T47D (cell line): Measurements from ENCODE around the gene ZNF428.

Experiments used
- DNase-seq, 2 experiments: peaks; one replicate each; pipeline versions ENCODE4 v3.0.0 to v3.0.0-alpha.2; 2011 to 2012; ENCODE audit warnings: low read depth in 1 of 2, low spot score in 1 of 2
- JUND ChIP-seq: IDR thresholded peaks from 2 replicates; pipeline ENCODE4 v1.6.1; 2012; ENCODE audit warnings: low read depth
- in situ Hi-C: cut with HindIII; loops from 2 replicates; pipeline ENCODE4 v1.10.0; 2016; ENCODE audit warnings: low sequenced_read_pairs, low pct_unique_long_range_greater_than_20kb

The ZNF428 gene

DNA sequence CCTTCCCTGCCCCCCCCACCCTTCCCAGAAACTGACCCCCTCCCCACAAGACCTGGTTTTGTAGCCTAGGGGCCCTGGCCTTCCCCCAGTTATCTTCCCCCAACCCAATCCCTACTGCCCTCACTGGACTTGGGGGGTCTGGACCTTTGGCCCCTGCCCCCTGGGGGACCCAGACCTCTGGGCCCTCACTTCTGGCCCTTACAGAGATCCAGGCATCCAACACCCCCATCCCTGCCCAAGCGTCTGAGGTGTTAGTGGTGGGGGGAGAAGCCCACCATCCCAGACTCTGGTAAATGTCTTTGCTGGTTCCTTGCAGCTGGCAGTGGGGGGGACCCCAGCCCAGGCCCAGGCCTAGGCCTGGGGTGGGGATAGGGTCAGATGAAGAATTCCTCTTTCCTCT, 3.5 kb upstream of the ZNF428 start:
- no peak for DNase-seq
- in situ Hi-C loops = no loop called here
- no peak for TF ChIP-seq JUND

DNA sequence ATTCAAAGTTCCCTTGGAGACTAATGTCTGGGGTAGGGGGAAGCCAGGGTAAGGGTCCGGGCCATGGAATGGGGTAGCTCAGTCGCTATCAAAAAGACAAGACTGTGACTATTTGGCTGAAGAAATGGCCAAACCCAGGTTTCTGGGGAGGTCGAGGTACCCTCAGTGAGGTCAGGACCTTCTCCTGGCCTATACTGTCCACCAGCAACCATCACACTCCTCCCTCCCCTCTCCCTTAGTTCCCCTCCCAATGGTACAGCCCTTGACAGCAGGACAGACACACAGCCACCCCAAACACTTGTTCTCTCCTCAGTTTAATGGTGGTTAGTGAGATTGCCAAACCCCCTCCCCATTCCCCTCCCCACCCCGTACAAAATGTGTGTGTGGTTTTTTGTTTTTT, 2.6 kb upstream of the ZNF428 start:
- in situ Hi-C loops = no loop called here
- TF ChIP-seq JUND = no peak
- no peak for DNase-seq

DNA sequence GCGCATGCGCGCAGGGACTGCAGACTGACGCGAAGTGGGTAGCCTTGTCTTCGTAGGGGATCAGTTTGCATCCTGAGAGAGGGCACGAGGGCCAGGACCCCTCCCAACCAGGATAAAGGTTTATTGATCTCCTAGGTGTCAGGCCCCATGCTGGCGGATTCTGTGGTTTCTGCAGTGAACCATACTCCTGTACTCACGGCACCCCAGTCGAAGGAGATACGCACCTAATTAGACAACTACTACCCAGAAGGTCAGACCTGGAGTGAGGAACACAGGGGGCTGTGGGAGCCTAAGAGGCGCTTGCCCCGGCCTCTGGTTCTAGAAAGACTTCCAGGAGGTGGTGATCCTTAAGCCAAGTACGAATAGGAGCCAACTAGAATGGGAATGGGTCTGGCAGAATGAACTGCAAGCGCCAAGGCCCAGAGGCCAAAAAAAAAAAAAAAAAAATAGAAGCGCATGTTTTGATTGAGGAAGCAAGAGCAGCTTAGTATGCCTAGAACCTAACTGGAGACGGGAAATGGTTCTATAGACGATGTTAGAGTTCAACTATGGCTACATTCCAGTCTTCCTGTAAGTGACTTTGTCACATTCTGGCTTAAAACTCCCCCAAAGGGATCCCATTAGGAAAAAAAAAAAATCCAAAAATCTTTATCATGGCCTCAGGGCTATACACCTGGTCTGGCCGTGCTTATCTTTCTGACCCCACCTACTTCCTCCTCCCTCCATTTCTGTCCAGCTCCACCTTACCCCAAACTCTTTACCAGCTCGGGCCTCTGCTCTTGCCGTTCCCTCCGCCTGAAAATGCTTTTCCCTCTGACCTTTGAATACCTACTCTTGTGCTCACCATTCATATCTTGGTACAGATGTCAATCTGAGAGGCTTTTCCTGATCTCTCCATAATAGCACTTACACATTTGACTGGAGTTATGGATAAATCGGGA, 902 bp upstream of the ZNF428 start:
- no peak for TF ChIP-seq JUND
- DNase-seq = no peak
- in situ Hi-C loops = no loop called here

DNA sequence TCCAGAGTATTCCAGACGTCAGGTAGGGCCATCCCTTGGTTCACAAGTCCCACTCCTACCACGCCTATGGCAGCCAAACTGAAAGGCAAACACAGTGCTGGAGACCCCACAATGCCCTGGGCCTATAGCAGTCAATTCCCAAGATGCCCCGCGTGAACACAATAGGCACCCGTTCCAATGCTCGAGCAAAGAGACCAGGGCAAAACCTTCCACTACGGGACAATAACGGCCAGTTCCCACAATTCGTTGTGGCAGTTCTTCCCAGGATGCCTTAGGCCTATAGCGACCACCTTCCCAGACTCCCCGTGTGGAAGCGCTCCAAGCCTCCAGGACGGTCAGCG, 538 bp downstream of the ZNF428 start:
- DNase-seq = no peak
- in situ Hi-C loops = no loop called here
- TF ChIP-seq JUND = no peak

DNA sequence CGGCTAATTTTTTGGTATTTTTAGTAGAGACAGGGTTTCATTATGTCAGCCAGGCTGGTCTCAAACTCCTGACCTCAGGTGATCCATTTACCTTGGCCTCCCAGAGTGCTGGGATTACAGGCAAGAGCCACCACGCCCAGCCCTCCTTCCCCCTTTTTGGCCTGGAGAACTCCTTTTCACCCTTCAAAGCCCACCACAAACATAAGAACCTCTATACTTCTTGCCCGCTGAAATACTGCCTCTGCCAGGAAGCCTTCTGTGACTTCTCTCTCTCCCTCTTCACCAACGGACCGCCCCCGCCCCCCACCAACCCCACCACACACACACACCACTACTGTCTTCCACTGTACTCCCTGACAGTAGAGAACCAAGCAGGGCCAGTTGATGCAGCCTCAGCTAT, 2.5 kb downstream of the ZNF428 start:
- in situ Hi-C loops = no loop called here
- no peak for DNase-seq
- TF ChIP-seq JUND = no peak

DNA sequence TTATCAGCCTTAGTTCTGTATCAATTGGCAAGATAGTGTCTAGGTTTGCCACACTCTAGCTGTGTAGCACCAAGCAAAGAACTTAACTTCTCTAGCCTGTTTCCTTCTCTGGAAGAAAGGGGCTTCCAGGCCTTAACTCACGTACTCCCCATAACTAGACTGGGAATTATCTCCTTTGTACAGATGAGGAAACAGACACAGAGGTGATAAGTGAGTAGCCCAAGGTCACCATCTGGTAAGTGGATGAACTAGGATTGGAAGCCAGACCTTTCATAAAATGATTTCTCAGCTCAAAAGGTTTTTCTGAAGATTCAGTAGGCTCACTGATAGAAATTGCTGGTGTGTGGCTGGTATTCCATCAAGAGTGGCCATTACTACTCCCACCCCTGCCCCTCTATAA, 3.1 kb downstream of the ZNF428 start:
- no peak for TF ChIP-seq JUND
- in situ Hi-C loops = no loop called here
- DNase-seq = no peak

DNA sequence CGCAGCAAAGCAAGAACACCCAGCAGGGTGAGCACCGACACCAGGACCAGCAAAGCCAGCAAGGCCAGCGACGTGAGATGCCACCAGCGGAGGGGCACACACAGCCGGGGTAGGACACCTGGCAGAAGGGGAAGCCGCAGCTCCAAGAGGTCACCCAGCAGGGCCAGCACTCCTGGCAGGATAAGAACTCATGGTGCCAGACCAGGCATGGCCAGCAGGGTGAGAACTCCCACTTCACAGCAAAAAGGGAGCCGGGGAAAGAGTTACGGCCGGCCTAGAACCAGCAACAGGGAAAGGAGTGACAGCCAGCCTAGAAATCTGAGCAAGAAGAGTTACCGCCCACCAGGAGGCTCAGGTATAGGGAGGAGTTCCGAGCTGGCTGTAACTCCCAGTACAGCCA, 7.1 kb downstream of the ZNF428 start:
- no peak for DNase-seq
- in situ Hi-C loops = no loop called here
- TF ChIP-seq JUND = no peak

DNA sequence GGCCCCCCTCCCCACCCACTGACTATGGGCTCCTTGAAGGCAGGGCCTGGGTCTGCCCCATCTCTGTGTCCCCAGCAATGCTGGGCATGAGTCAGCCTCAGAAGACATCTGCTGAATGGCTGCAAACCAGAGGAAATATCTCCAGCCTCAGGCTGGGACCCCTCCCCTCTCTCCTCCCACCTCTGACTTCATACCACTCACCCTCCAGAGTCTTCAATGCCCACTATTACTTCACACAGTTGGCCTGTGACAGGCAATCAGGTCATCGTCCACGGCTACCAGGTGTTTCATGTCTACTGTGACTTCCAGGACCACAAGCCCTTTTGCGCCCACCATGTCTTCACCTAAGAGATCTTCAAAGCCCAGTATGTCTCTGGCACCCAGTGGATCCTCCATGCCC, 7.6 kb downstream of the ZNF428 start, which contains the start of gene SRRM5:
SRRM5 (plus strand) TSS at position 301 of the 400 bp plus-strand sequence; CDS start at position 335, 34 bp downstream.
- in situ Hi-C loops = no loop called here
- no peak for TF ChIP-seq JUND
- DNase-seq = no peak

DNA sequence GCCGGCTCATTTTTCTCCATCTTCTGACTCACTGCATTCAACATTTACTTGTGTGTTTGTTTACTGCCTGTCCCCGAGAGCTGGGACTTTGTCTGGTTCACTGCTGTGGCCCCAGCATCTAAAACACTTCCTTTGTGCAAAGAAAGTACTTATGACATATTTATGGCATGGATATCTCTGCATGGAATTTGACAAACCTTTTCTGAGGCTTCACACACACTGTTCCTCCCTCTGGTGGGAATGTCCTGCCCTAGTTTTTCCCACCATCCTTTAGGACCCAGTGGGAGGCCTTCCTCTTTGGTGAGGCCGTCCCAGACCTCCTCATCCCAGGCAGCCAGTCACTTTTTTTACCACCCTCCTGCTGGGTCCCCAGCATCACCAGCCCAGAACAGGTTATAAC, 8.9 kb downstream of the ZNF428 start:
- TF ChIP-seq JUND = no peak

DNA sequence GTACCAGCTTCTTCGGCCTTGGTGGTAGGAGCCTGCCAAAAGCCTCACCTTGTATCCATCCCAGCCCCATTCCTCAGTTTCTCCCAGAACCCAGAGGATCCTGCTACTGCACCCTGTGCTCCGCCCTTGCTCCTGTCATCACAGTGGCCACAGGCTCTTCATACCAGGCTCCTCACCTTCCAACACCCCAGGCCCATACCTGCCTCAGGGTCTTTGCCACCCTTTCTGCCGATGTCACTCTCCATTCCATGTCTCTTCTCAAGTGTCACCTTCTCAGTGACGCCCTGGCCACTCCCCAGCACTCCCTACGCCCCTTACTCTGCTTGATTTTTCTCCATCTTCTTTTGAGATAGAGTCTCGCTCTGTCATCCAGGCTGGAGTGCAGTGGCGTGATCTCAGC, 9.6 kb downstream of the ZNF428 start:
- in situ Hi-C loops = no loop called here
- DNase-seq = no peak
- no peak for TF ChIP-seq JUND

More for the DNA sequence above, 8.9 kb downstream of the ZNF428 start:
- in situ Hi-C loops = no loop called here
- DNase-seq = no peak

DNA sequence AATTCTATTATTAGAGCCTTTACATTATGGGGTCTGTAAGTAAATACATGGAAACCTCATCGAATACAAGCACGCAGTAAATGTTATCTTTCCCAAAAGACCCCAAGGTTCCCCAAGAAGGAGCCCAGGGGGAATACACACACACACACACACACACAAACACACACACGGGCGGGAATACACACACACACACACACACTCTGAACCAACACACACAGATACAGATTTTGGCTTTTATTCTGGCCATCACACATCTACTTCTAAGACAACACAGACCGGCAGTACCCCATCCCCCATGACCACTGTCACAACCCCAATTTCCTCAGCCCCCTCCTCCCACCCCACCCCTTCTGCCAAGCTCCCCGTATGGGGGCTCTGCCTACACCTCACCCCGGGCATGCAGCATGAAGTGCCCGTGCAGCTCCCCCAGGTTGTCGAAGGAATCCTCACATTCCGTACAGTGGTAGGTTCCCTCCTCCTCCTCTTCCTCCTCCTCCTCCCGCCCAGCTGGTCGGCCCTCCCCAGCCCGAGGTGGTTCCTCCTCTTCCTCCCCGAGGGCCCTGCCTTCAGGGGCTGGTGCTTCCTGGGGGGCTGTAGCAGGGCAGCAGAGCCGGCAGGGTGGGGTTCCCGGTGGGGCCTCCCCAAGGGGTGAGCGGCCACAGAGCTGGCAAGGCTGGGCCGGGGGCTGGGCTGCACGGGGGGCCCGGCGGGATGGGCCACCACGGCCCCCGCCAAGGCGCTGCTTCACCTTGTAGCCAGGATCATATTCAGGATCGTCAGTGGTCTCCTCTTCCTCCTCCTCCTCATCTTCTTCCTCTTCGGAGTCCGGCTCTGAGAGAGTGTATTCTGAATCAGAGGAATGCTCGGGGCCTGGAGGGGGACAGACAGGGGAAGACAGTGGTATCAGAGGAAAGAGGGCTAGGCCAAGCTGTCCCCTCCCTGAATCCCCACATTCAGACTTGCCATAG, 11.9 kb downstream of the ZNF428 start:
- in situ Hi-C loops = no loop called here
- TF ChIP-seq JUND = no peak
- DNase-seq = no peak

DNA sequence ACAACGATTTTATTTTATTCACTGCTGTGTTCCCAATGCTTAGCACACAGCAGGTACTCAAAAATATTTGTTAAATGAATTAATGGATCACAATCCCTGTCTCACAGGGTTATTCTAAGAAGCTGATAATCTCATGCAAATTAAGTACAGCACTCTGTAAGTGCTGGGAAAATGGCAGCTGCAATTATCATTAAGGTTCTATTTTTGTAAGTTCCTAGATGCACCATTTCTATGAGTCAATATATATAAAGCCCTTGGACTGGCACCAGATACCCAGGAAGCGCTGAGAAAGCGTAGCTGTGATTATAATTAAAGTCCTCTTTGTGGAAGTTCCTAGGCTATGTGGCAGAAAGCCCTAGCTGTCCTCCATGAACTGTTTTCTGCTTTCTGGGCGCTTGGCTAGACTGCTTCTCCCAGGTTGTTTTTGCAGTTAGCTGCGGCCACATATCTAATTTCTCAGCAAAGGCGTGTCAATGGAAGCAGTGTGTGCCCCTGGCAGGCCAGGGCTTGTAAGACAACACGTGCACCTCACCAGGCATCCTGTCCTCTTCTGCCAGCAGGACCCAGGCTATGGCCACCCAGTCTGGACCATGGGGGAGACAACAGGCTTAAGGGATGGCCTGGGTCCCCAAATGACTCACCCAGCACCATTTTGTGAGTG, 12.7 kb downstream of the ZNF428 start:
- in situ Hi-C loops = no loop called here
- no peak for TF ChIP-seq JUND
- DNase-seq = no peak
